Natural killer cell (primary cell): ENCODE measurements around the gene CITED4. TPM values are rescaled to one million over a fixed set of nuclear protein-coding genes. Genes with fewer than 3 reads are reported as not detected.

Source experiments
- ATAC-seq, 3 donors: fragments of 150-1000 bp in 2 of 3; fragments of 200-7000 bp in 1 of 3; cut with Tn5 transposase; 1 replicate in 1 of 3; 2 replicates in 2 of 3; pipeline ENCODE4 v1.10.0; 2021; ENCODE audit warnings: mild to moderate bottlenecking in 2 of 3, moderate library complexity in 2 of 3
- DNase-seq, 2 donors: peaks; one replicate each; pipeline versions ENCODE4 v3.0.0 to v3.0.0-alpha.2; 2013 to 2021; ENCODE audit warnings: mixed read lengths in 1 of 2
- H3K27ac ChIP-seq: one replicate; pipeline ENCODE4 v1.5.1; 2013; ENCODE audit warnings: mild to moderate bottlenecking, low read length
- H3K27me3 ChIP-seq: one replicate; pipeline ENCODE4 v1.6.1; 2013; ENCODE audit warnings: low read length; ENCODE audit not compliant: control insufficient read depth, insufficient read depth
- H3K36me3 ChIP-seq: one replicate; pipeline ENCODE4 v1.6.1; 2013; ENCODE audit warnings: low read length; ENCODE audit not compliant: control insufficient read depth, insufficient read depth
- H3K4me1 ChIP-seq: one replicate; pipeline ENCODE4 v1.6.1; 2013; ENCODE audit warnings: low read length; ENCODE audit not compliant: control insufficient read depth, insufficient read depth
- H3K4me3 ChIP-seq: one replicate; pipeline ENCODE4 v1.5.1; 2013; ENCODE audit warnings: low read length
- H3K9me3 ChIP-seq: one replicate; pipeline ENCODE4 v1.6.1; 2013; ENCODE audit warnings: low read length; ENCODE audit not compliant: control insufficient read depth, insufficient read depth
- H3K27ac Mint-ChIP-seq, 2 donors: one replicate each; pipeline ENCODE4 v1.8.0; 2022; ENCODE audit warnings: mild to moderate bottlenecking in 2 of 2, mixed read lengths in 2 of 2, moderate library complexity in 1 of 2
- H3K27me3 Mint-ChIP-seq, 2 donors: one replicate each; pipeline ENCODE4 v1.8.0; 2022; ENCODE audit warnings: low read depth in 2 of 2, mixed read lengths in 2 of 2
- H3K36me3 Mint-ChIP-seq: one replicate; pipeline ENCODE4 v1.8.0; 2022; ENCODE audit warnings: mixed read lengths
- H3K4me1 Mint-ChIP-seq, 2 donors: one replicate each; pipeline ENCODE4 v1.8.0; 2022; ENCODE audit warnings: mixed read lengths in 2 of 2
- H3K4me3 Mint-ChIP-seq: one replicate; pipeline ENCODE4 v1.8.0; 2022; ENCODE audit warnings: mild to moderate bottlenecking, moderate library complexity, mixed read lengths
- H3K9me3 Mint-ChIP-seq, 2 donors: one replicate each; pipeline ENCODE4 v1.8.0; 2022; ENCODE audit warnings: mixed read lengths in 2 of 2
- WGBS: methylation state at CpG from one replicate; pipeline ENCODE4 v1.1.7; 2013; ENCODE audit warnings: missing lambda C conversion rate; ENCODE audit not compliant: insufficient coverage; 5-methylcytosine and 5-hydroxymethylcytosine counted together
- intact Hi-C: fragments of 100-400 bp; cut with micrococcal nuclease; formaldehyde crosslinking; loops from one replicate; pipeline ENCODE4 v1.14.2; 2022
- total RNA-seq, 4 donors: library from RNA; stranded (reverse); fragments of 120-200 nt in 1 of 4; gene quantifications; one replicate each; pipeline versions ENCODE4 v1.2.3 to v1.2.4, GENCODE V29; 2013 to 2022
- TF ChIP-seq, protein P1 (sequence below): fragments of 200-600 bp; IDR thresholded peaks from one replicate; pipeline ENCODE4 v1.8.0; 2022; ENCODE audit warnings: antibody characterized with exemption

The CITED4 gene
- total RNA-seq, 3 donors from 2014 or later (not counting 1 experiment from before 2014, with no cell fraction given) = 3.5 to 7.7 (median 4.9) TPM

DNA sequence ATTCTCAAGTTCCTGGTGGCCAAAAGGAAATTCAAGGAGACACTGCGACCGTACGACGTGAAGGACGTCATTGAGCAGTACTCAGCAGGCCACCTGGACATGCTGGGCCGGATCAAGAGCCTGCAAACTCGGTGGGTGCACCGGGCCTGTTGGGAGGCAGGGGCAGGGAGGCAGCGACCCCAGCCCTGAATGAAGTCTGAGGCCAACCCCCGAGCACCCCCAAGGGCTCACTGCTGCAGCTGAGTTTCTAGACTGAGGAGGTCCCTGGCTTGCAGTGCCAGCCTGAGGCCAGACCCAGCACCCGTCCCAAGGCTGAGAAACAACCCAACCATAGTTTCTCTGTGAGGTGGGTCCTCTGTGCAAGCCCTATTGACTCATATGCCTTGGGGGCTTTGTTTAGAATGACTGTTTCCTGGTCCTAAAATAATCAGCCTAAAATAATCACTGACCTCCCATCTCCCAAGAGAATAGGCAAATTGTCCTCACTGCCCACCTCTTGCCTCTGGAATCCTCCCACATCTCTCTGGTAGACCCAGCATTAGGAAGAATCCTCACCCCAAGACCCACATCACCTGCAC, 27.1 kb downstream of the CITED4 start:
- Mint-ChIP-seq H3K4me1 (peaks cover 0 to under 1% of the 10 kb centered on the region in 2 donors), H3K27ac (no peak overlapping the region), H3K4me3 (no peak overlapping the region), H3K9me3 (no peaks in the 10 kb centered on the region), H3K36me3 (no peaks in the 10 kb centered on the region), H3K27me3 (no peaks in the 10 kb centered on the region)
- TF ChIP-seq, protein P1, sequence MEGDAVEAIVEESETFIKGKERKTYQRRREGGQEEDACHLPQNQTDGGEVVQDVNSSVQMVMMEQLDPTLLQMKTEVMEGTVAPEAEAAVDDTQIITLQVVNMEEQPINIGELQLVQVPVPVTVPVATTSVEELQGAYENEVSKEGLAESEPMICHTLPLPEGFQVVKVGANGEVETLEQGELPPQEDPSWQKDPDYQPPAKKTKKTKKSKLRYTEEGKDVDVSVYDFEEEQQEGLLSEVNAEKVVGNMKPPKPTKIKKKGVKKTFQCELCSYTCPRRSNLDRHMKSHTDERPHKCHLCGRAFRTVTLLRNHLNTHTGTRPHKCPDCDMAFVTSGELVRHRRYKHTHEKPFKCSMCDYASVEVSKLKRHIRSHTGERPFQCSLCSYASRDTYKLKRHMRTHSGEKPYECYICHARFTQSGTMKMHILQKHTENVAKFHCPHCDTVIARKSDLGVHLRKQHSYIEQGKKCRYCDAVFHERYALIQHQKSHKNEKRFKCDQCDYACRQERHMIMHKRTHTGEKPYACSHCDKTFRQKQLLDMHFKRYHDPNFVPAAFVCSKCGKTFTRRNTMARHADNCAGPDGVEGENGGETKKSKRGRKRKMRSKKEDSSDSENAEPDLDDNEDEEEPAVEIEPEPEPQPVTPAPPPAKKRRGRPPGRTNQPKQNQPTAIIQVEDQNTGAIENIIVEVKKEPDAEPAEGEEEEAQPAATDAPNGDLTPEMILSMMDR = no peak
- Histone ChIP-seq H3K27me3 (no peaks in the 10 kb centered on the region), H3K36me3 (no peaks in the 10 kb centered on the region), H3K4me1 (peaks cover 2% of the 10 kb centered on the region), H3K27ac (no peak overlapping the region), H3K4me3 (no peak overlapping the region), H3K9me3 (no peaks in the 10 kb centered on the region)
- intact Hi-C loops = no loop called here
- no peak for ATAC-seq
- 94% methylated on average over 11 of the region's 11 CpGs for WGBS
- no peak for DNase-seq

- Histone ChIP-seq H3K27me3 (no peaks in the 10 kb centered on the region), H3K4me3 (no peak overlapping the region), H3K9me3 (no peaks in the 10 kb centered on the region), H3K27ac (no peak overlapping the region), H3K36me3 (no peaks in the 10 kb centered on the region), H3K4me1 (no peaks in the 10 kb centered on the region)
- Mint-ChIP-seq H3K9me3 (no peaks in the 10 kb centered on the region), H3K4me3 (no peak overlapping the region), H3K27ac (no peak overlapping the region), H3K27me3 (no peaks in the 10 kb centered on the region), H3K4me1 (no peaks in the 10 kb centered on the region), H3K36me3 (no peaks in the 10 kb centered on the region)
- DNase-seq = no peak
- intact Hi-C loops = no loop called here
- TF ChIP-seq, protein P1 = no peak
- no peak for ATAC-seq
- WGBS = 78% methylated on average over 1 of the region's 1 CpG
Measured at GRCh38 chr1:40833979-40834378, 28.2 kb downstream of the CITED4 start.

- no peak overlapping the region for H3K27ac ChIP-seq
- H3K4me3 ChIP-seq = no peak overlapping the region
- no peaks in the 10 kb centered on the region for H3K36me3 ChIP-seq
- peaks cover 3% of the 10 kb centered on the region for H3K4me1 ChIP-seq
- intact Hi-C loops = no loop called here
- 94% methylated on average over 21 of the region's 22 CpGs for WGBS
- no peak overlapping the region for H3K4me3 Mint-ChIP-seq
- H3K36me3 Mint-ChIP-seq = no peaks in the 10 kb centered on the region
- H3K27me3 Mint-ChIP-seq = no peaks in the 10 kb centered on the region
- H3K27ac Mint-ChIP-seq = no peak overlapping the region
- peaks cover 3 to 4% of the 10 kb centered on the region in 2 donors for H3K4me1 Mint-ChIP-seq
- H3K9me3 Mint-ChIP-seq = no peaks in the 10 kb centered on the region
- ATAC-seq (no peak), DNase-seq (no peak)
- TF ChIP-seq, protein P1 = no peak
- H3K27me3 ChIP-seq = no peaks in the 10 kb centered on the region
- no peaks in the 10 kb centered on the region for H3K9me3 ChIP-seq
Measured at GRCh38 chr1:40831001-40831732, 31.0 kb downstream of the CITED4 start.
